GM19351 (cell line): ENCODE measurements around the gene FILIP1.

Experiments
- ATAC-seq: cut with Tn5 transposase; IDR thresholded peaks from one replicate; pipeline ENCODE4 v1.9.1; 2021; ENCODE audit warnings: mild to moderate bottlenecking, moderate library complexity; ENCODE audit not compliant: unreplicated experiment

FILIP1 gene

GRCh38 chr6:75348882-75349261, 144.7 kb downstream of the FILIP1 start:
- ATAC-seq = no peak

- no peak for ATAC-seq
Observed at GRCh38 chr6:75347898-75348610, 145.5 kb downstream of the FILIP1 start.

GRCh38 chr6:75345413-75345812, 148.2 kb downstream of the FILIP1 start:
- no peak for ATAC-seq

GRCh38 chr6:75344455-75344854, 149.1 kb downstream of the FILIP1 start:
- ATAC-seq = no peak

- no peak for ATAC-seq
Observed at GRCh38 chr6:75344021-75344420, 149.6 kb downstream of the FILIP1 start.

DNA sequence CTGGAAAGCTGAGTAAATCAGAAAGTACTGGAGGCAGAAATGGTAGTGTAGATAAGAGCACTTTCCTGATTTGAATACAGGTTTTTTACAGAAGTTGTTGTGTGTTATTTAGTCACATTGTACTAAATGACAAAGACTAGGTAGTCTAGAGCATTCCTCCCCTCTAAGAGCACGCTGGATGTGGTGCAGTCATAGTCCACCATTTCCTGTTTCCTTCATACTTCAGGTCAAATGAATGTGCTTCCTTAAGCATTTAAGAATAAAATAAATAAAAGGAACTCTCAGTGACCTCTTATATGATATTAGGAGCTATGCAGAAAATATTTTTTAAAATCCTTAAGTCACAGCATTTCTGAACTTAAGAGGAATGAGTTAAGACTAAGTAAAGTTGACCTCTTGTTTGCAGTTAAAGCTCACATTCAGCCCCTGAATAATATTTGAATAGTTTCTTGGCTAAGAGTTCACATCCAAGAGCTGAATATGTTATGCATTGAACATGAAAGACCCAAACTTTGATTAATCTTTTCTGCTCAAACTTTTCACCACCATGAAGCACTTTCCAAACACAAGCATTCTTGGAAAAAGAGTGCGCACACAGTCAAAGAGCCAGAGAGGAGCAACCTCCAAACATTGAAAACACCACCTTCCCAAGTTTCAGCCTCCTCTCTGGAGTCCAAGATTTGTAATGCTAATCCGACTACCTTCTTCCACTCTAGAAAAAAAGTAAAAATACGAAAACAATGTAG, 155.6 kb downstream of the FILIP1 start:
- ATAC-seq = no peak

DNA sequence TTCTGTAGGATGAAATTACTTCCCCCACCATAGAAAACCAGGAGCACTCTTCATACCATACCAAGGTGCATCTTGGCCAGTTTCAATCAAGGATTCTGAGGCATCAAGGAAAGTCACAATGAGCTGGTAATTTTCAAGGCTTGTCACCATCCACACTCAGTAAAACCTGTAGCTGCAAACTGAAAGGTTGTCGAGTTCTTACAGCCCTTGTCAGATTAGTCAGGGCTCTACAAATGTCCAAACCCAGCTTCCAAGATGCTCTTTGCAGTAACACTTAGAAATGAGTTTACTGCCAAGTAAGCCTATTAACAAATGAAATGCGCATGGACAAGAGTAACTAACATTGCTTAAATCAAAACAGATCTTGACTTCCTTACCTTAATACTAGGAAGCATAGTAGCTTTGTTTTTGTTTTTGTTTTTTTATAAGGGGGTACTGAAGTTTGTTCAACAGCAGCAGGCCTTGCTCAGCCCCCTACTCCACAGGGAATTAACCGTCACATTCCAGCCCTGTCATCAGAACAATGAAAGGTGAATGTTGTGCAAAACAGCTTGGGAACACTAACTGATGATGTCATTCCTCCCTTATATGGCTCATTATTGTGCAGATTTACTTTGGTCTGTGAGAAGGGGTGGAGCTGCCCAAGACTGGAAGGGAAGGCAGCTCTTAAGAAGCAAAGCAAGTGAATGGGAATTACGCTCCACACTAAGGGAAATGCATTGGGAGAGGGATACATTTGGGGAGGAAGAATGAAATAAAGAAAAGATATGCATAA, 159.1 kb downstream of the FILIP1 start:
- no peak for ATAC-seq

DNA sequence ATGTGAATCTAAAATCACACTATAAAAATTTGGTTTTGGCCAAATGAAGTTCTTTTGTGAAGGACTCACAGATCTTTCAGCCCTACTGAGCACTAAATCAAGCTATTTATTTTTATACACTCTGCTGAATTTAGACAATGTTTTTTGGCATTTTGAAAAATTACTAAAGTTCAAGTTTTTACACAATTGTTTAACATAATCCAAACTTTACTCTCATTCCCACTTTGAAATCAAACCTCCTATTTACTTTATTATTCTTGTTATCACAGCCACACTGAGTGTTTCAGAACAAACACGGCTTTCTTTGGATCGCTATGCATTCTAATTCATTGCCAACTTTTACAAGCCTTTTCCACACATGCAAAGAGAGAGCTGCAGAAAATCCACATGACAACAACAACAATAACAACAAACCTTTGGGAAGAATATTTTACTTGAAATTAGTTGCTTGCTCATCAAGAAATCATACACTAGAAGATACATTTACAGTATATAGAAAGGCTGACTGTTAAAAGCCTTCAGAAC, 159.9 kb downstream of the FILIP1 start:
- no peak for ATAC-seq

GRCh38 chr6:75331151-75331550, 162.4 kb downstream of the FILIP1 start:
- no peak for ATAC-seq

DNA sequence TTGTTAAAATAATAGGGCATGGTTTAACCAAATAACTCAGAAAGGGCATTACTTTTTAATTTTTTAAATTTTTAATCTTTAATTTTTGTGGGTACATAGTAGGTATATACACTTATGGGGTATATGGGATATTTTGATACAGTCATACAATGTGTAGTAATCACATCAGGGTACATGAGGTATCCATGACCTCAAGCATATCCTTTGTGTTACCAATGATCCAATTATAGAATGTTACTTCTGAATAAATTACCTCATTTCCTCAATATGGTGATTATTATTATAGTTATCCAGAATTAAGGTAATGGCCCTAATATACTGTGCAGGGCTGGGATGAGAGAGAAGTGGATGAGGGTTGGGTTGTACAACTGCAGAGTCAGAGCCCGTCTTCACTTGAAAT, 163.9 kb downstream of the FILIP1 start:
- ATAC-seq = no peak

- ATAC-seq = no peak
Observed at GRCh38 chr6:75327807-75328206, 165.8 kb downstream of the FILIP1 start.

- ATAC-seq = no peak
Observed at GRCh38 chr6:75326557-75327258, 166.9 kb downstream of the FILIP1 start.

- ATAC-seq = no peak
Observed at GRCh38 chr6:75318900-75319299, 174.7 kb downstream of the FILIP1 start.

- no peak for ATAC-seq
Observed at GRCh38 chr6:75317503-75318206, 175.9 kb downstream of the FILIP1 start.

DNA sequence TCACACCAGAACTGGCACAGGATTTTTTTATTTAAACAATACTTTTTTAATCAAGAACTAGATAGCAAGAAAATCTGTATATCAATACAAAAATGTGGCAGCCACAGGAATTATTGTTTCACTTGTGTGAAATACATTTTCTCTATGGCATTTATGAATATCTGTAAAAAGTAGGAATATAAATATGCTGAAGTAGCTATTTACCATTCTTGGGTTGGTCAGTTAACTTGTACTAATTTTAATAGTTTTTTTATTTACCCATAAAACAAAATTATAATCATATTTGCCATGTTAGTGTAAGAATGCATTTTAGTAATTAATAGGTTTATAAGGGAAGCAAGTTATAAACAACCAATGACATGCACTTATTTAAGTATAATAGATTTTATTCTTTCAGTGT, 177.6 kb downstream of the FILIP1 start:
- ATAC-seq = no peak

GRCh38 chr6:75308250-75308988, 185.2 kb downstream of the FILIP1 start:
- ATAC-seq = peak; percentile 47

GRCh38 chr6:75307364-75308004, 186.1 kb downstream of the FILIP1 start:
- no peak for ATAC-seq

GRCh38 chr6:75306064-75306463, 187.5 kb downstream of the FILIP1 start:
- ATAC-seq = no peak

- ATAC-seq = no peak
Observed at GRCh38 chr6:75305573-75305972, 188.0 kb downstream of the FILIP1 start.
